ENCODE measurements around the gene PRAMEF26.
"Not testable (repeated sequence)": the region's sequence is repeated elsewhere in the genome, so short reads cannot be mapped to it uniquely, and the experiment has no call there.

PRAMEF26 gene

DNA sequence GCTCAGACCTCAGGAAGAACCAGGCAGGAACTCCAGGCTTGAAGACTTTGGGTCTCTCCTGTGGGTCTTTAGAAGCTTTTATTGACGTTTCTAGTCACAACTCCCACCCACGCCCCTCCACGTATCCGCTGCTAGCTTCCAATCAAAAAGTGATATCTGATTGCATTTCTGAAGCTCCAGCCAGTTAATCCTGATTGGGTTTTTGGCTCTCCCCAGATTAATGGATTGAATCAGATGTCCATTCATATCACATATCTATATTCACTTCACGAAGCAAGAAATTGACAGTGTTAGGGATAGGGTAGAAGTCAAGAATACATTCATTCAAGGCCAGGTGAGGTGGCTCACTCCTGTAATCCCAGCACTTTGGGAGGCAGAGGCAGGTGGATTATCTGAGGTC lies at the start of gene PRAMEF26:
TSS of gene PRAMEF26 (minus strand) at position 101 of the 400 bp plus-strand sequence. CDS start 2,914 bp downstream, outside the sequence.
- not testable (repeated sequence) for DNase-seq

DNA sequence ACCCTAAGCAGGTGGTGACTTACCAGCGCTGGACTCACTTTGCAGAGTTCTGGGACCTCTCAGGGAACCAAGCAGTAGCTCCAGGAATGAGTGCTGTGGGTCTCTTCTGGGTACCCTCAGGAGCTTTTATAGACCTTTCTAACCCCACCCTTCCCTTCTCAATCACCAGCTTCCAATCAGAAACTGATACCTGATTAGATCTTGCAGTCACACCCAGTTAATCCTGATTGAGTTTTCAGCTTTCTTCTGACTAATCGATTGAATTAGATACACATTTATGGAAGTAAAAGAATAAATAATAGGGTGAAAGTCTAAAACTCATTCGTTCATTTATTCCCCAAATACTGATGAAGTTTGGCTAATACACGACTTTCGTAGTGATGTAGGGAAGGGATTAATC lies 45.5 kb upstream of the PRAMEF26 start, which contains the start of gene PRAMEF13:
TSS of gene PRAMEF13 (minus strand) at position 101 of the 400 bp plus-strand sequence. CDS start 1,820 bp downstream, outside the sequence.
- not testable (repeated sequence) for DNase-seq

DNA sequence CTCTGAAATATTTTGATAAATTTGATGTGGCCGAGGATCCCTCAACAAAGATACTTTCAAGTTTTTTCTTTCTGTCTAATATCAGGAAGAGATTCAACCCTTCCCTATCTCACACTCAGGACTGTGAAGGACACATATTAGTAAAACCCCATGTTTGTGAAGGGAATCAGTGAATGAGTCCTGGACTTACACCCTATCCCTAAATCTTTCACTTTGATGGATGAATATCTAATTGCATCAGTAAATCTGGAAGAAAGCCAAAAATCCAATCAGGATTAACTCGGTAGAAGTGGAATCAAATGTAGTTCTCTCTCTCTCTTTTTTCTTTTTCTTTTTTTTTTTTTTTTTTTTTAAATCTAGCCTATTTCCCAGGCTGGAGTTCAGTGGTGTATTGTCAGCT lies 15.7 kb upstream of the PRAMEF26 start, which contains the start of gene PRAMEF9:
TSS of gene PRAMEF9 (plus strand) at position 301 of the 400 bp plus-strand sequence. CDS start 3,433 bp downstream, outside the sequence.
- not testable (repeated sequence) for DNase-seq

DNA sequence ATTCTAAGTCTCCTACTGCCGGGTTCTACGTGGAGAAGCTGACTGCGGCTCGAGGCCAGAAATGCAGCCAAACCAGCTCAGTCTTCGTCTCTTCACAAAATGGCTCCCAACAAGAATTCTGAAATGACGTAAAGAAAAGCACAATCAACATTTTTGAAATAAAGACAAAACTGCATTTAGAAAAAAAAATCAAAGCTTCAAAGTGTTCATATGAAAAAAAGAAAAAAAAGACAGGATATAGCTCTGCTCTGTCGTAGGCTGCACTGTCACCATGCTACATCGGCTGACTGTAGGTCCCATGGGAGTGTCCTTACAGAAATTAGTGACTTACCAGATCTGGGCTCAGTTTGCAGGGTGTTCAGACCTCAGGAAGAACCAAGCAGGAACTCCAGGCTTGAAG lies 9.7 kb upstream of the PRAMEF26 start, which contains the start of gene HNRNPCL4:
TSS of gene HNRNPCL4 (minus strand) at position 101 of the 400 bp plus-strand sequence. CDS start 164 bp downstream, outside the sequence.
- DNase-seq = not testable (repeated sequence)

DNA sequence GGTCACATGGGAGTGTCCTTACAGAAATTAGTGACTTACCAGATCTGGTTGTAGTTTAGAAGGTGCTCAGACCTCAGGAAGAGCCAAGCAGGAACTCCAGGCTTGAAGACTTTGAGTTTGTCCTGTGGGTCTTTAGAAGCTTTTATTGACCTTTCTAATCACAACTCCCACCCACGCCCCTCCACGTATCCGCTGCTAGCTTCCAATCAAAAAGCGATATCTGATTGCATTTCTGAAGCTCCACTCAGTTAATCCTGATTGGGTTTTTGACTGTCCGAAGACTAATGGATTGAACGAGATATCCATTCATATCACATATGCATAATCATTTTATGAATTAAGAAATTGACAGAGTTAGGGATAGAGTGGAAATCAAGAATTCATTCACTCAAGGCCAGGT lies 39.1 kb downstream of the PRAMEF26 start, which contains the start of gene HNRNPCL2:
TSS of gene HNRNPCL2 (minus strand) at position 101 of the 400 bp plus-strand sequence. CDS start 454 bp downstream, outside the sequence.
- not testable (repeated sequence) for DNase-seq

Measured in NCI-H526 (cell line).